Measurements from ENCODE around the gene ARID5B. TPM values are rescaled to one million over a fixed set of nuclear protein-coding genes. Genes with fewer than 3 reads are reported as not detected.

ARID5B gene
- total and polyA plus RNA-seq, 2 of the 4 experiments (the other 2 are of a cell fraction), result 41.0 to 125 TPM

DNA sequence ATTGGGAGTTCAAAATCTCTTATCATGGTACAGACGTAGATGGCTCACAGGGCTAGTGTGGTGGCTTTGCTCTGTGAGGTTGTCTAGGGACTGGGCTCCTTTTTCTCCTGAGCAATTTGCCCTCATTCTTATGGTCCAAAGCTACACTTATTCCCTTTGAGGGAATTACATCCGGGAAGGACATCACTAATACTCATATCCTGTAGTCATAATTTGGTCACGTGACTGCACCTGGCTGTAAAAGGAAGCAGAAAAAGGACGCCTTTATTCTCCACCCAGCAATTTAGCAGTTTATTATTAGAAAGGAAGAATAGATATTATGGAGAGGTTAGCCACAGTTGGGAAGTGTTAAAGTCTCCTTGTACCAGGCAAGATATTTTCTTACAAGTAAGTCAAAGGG lies 28.1 kb downstream of the ARID5B start:
- H3K4me1 ChIP-seq (ENCODE audit: control insufficient read depth, insufficient read depth, low read length), result peaks cover 2% of the 10 kb centered on the region
- H3K9ac ChIP-seq (ENCODE audit: low read depth, low read length), result no peak overlapping the region
- H3K18ac ChIP-seq (ENCODE audit: low read depth, low read length), result no peak overlapping the region
- in situ Hi-C loops (cut with MboI; ENCODE audit: low sequenced_read_pairs), result no loop called here
- WGBS, 2 experiments (ENCODE audit: extremely low coverage in 2 of 2, insufficient read length in 1 of 2), result no CpG with 5 or more reads among the region's 4 CpGs
- no peak overlapping the region for H3K14ac ChIP-seq (replicated peaks; ENCODE audit: low read depth, low read length)
- BruUV-seq (replicated peaks), result no TSS peak
- no peak for TF ChIP-seq USF2 (IDR thresholded peaks at IDR 0.05; ENCODE audit: low read depth, low read length)
- no peak for TF ChIP-seq CEBPB (IDR thresholded peaks at IDR 0.05; ENCODE audit: low read depth, low read length)
- no peak for TF ChIP-seq NFE2L2 (IDR thresholded peaks at IDR 0.05; ENCODE audit: low read depth, low read length)
- no peak for TF ChIP-seq MAZ (IDR thresholded peaks at IDR 0.05; ENCODE audit: borderline replicate concordance, low read depth, low read length)
- TF ChIP-seq, protein P1, sequence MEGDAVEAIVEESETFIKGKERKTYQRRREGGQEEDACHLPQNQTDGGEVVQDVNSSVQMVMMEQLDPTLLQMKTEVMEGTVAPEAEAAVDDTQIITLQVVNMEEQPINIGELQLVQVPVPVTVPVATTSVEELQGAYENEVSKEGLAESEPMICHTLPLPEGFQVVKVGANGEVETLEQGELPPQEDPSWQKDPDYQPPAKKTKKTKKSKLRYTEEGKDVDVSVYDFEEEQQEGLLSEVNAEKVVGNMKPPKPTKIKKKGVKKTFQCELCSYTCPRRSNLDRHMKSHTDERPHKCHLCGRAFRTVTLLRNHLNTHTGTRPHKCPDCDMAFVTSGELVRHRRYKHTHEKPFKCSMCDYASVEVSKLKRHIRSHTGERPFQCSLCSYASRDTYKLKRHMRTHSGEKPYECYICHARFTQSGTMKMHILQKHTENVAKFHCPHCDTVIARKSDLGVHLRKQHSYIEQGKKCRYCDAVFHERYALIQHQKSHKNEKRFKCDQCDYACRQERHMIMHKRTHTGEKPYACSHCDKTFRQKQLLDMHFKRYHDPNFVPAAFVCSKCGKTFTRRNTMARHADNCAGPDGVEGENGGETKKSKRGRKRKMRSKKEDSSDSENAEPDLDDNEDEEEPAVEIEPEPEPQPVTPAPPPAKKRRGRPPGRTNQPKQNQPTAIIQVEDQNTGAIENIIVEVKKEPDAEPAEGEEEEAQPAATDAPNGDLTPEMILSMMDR (conservative IDR thresholded peaks at IDR 0.05; ENCODE audit: low read depth, low read length), result no peak
- no peak for TF ChIP-seq MXI1 (IDR thresholded peaks at IDR 0.05; ENCODE audit: borderline replicate concordance, low read depth, low read length)
- TF ChIP-seq POLR2A (IDR thresholded peaks at IDR 0.05; ENCODE audit: low read depth, low read length), result no peak
- TF ChIP-seq RAD21 (IDR thresholded peaks at IDR 0.05; ENCODE audit: low read length), result no peak
- no peak for TF ChIP-seq FOS (IDR thresholded peaks at IDR 0.05; ENCODE audit: low read depth, low read length)
- no peak for TF ChIP-seq CHD1 (IDR thresholded peaks at IDR 0.05; ENCODE audit: low read depth, low read length)
- no peak for TF ChIP-seq SMC3 (IDR thresholded peaks at IDR 0.05; ENCODE audit: low read depth, low read length)
- no peak for TF ChIP-seq RCOR1 (IDR thresholded peaks at IDR 0.05; ENCODE audit: insufficient replicate concordance, low read length)
- no peak for TF ChIP-seq ELK1 (IDR thresholded peaks at IDR 0.05; ENCODE audit: borderline replicate concordance, low read depth, low read length)
- TF ChIP-seq BHLHE40 (IDR thresholded peaks at IDR 0.05; ENCODE audit: low read depth, low read length), result no peak
- peaks cover 16% of the 10 kb centered on the region for H3K36me3 ChIP-seq (ENCODE audit: control insufficient read depth, insufficient read depth, low read length)
- H2AK9ac ChIP-seq (replicated peaks; ENCODE audit: low read depth, low read length, poor library complexity), result no peak overlapping the region
- no peak overlapping the region for H3K27ac ChIP-seq (ENCODE audit: insufficient read depth, low read length)
- no peak overlapping the region for H3K23ac ChIP-seq (ENCODE audit: low read depth, low read length)
- no peak overlapping the region for H2BK5ac ChIP-seq (ENCODE audit: low read depth, low read length, poor library complexity, severe bottlenecking)
- H2AK5ac ChIP-seq (ENCODE audit: low read depth, low read length), result no peak overlapping the region
- H3K27me3 ChIP-seq (ENCODE audit: control insufficient read depth, insufficient read depth, low read length), result no peaks in the 10 kb centered on the region
- no peaks in the 10 kb centered on the region for H3K9me3 ChIP-seq (ENCODE audit: control insufficient read depth, insufficient read depth, low read length)
- H4K8ac ChIP-seq (ENCODE audit: low read depth in 2 of 2, low read length in 2 of 2), result no peak overlapping the region
- no peak overlapping the region for H3K4ac ChIP-seq (ENCODE audit: low read depth, low read length)
- DNase-seq, result no peak
- no peak overlapping the region for H4K91ac ChIP-seq (ENCODE audit: insufficient read depth, low read depth, low read length)
- dilution Hi-C loops (cut with HindIII; ENCODE audit: low sequenced_read_pairs, unreplicated experiment), result no loop called here
- no peak overlapping the region for H2BK20ac ChIP-seq (ENCODE audit: low read depth, low read length)
- no peak overlapping the region for H2AFZ ChIP-seq (replicated peaks; ENCODE audit: low read length, poor library complexity)
- no peak for ATAC-seq (ENCODE audit: low read depth)
- H3K4me3 ChIP-seq (ENCODE audit: insufficient read depth, low read depth, low read length), result no peak overlapping the region
- ChIA-PET POLR2A (ENCODE audit: unreplicated experiment) (no interaction called here), CTCF (no interaction called here)
- intact Hi-C loops (cut with micrococcal nuclease), result no loop called here
- no peaks in the 10 kb centered on the region for H3K9me1 ChIP-seq (ENCODE audit: insufficient read depth, low read length)
- no peak overlapping the region for H4K5ac ChIP-seq (ENCODE audit: low read depth, low read length)
- no peak overlapping the region for H3K4me2 ChIP-seq (ENCODE audit: low read depth, low read length)
- H3K56ac ChIP-seq (ENCODE audit: extremely low read depth, insufficient read depth, low read length), result no peak overlapping the region
- peaks cover 54 to 88% of the 10 kb centered on the region in 2 experiments for H3K79me1 ChIP-seq (ENCODE audit: low read depth in 1 of 2, low read length in 2 of 2)
- peaks cover 20% of the 10 kb centered on the region; the same call in 1 of the 2 replicates for H4K20me1 ChIP-seq (ENCODE audit: insufficient read depth, low read length)
- H2BK120ac ChIP-seq (ENCODE audit: low read depth, low read length), result no peak overlapping the region
- H2BK15ac ChIP-seq (ENCODE audit: low read depth, low read length), result no peak overlapping the region
